Eye (tissue), 1 donor: ENCODE data around the gene SPON1.
"Not testable (repeated sequence)": the region's sequence is repeated elsewhere in the genome, so short reads cannot be mapped to it uniquely, and the experiment has no call there.

ENCODE experiments used
- DNase-seq: peaks from one replicate; pipeline ENCODE4 v3.0.0-alpha.2; 2015

The SPON1 gene

DNA sequence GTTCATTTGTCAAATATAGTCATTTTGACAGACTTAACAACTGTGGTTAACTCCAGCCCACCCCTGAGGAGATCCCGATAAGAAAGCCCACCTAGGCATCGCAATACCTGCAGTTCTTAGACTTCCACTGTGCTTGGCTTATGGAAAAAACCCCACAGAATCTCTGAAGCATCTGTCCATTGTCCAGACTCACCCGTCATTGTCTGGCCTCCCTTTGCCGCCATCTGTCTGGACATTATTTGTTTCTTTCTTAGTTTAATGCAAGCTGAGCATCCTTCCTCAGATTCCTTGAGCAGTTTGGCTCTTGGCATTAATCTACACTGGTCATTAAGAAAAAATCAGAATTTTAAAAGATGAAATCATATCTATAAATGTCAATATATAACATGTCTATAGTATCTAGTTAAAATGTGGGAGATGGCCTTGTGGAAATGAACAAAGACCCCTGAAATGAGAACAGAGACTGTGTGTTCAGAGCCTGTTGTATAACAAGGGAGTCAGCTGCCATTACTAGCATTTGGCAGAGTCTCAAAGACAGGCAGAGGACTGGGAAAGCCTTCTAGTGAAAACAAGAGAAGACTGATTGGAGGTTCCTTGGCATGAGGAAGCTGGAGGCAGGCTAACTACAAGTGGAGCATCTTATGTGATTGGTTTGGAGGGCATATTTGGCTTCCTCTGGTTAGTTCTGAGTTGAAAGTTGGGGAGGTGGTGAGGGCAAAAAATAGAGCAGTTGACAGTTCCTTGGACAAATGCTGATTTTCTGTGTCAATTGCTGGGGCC is 80.4 kb downstream of the SPON1 start:
- no peak for DNase-seq

DNA sequence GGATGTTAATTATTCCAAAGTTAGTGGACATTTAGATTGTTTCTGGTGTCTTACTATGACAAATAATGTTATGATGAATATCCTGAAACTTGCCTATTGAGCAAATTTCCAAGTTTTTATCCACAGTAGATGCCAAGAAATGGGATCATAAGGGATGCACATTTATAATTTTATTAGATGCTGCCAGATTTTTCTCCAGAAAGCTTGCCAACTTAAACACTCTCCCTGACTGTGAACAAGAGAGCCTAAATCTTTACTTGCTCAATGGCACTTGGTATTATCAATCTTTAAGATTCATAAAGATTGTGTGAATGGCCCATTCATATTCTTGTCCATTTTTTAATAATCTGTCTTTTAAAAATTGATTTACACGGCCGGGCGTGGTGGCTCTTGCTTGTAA is 82.4 kb downstream of the SPON1 start:
- no peak for DNase-seq

DNA sequence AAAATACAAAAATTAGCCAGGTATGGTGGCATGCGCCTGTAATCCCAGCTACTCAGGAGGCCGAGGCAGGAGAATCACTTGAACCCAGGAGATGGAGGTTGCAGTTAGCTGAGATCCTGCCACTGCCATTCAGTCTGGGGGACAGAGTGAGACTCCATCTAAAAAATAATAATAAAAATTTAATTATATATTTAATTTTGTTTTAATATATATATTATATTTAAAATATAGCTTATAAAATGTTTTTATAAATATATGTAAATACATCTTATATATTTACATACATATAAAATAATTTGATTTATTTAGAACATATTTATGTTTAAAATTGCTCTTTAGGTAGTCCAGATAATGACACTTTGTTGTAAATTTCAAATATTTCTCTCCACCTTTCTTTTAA is 82.9 kb downstream of the SPON1 start:
- DNase-seq, result no peak

DNA sequence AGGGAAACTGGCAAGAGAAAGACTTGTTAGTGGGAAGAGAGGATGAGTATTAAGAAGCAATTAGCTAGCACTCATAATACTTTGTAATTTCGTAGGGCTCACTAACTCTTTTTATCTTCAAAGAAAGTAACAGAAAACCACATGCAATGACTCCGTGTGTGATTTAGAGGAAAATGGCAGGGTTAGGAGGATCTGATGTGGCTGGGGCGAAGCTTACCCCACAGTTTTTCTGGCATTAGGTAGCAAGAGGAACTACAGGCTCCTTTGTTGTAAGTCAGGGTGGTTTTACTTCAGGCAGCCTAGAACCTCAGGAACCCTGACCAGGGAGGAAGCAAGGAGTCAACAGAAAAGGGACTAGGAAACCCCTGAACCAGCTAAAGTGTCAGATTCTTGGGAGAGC is 89.7 kb downstream of the SPON1 start:
- no peak for DNase-seq

DNA sequence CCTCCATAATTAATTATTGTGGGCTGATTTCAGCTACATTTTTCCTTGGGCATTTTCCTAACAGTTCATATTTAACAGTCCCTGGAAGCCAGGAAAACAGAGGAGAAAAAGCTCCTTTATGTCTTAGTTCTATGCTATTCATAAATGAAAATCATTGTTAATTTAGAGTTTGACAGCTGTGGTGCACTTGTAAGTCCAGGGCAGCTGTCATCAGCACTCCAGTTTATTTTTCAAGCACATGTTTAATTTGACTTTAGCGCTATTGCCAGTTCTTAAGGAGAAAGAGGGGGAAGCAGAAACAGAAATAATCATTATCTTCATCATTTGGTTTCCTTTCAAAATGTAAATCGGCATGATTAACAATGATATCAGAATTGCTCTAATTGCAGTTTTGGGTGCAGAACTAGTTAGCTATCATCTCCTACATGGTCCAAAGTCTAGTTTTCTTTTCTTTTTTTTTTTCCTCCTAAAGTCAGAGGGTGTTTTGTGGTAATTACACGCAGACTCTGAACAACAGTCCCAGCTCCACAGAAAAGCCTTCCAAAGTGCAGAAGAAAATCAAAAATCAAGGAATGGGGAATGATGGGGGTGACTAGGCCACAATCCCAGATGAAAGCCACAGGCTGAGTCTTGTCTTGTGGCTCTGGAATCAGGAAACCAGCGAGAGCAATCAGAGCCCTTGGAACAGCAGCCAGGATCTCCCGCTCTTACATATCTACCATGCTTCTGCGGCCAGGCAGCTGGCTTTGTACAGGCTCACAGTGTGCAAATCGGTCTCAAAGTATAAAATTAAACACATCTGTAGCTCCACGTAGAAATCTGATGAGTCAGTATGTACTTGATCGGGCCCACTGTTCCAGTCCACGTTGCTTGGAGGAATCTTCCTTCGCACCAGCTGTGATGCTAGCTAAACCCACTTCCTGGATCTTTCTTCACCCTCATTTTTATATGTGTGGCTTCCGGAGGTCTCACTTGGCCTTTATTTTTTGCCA is 91.9 kb downstream of the SPON1 start:
- peak; percentile 19 for DNase-seq

DNA sequence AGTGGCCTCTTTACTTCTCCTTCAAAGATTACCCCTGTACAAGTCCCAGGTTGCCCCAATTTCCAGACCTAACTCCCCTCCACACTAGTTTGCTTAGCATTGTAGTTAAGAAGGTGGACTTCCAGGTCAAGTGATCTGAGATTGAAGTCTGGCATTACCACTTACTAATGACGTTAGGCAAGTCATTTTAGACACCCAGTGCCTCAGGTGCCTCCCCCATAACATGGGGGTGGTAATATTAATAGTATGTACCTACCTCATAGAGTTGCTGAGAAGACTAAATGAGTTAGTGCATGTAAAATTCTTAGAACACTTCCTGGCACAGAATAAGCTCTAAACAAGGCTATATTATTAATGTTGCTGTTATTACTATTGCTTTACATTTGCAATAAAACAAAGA is 93.4 kb downstream of the SPON1 start:
- no peak for DNase-seq

DNA sequence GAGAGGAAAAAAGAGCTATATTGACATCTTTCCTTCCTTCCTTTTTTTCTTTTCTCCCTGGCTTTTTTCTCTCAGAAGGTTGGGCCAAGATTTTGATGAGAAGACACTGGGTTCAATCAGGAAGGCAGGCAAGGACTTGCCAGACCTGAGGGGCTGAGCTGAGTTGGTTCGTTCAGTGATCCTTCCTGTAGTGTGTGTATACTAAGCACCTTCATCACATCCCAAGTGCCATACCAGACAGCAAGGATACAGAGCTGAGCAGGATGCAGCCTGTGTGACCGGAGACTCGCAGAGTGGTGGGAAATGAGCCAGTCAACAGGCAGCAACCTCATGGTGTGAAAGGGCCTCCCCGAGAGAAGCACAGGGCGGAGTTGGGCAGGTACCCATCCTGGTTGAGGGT is 95.5 kb downstream of the SPON1 start:
- no peak for DNase-seq

DNA sequence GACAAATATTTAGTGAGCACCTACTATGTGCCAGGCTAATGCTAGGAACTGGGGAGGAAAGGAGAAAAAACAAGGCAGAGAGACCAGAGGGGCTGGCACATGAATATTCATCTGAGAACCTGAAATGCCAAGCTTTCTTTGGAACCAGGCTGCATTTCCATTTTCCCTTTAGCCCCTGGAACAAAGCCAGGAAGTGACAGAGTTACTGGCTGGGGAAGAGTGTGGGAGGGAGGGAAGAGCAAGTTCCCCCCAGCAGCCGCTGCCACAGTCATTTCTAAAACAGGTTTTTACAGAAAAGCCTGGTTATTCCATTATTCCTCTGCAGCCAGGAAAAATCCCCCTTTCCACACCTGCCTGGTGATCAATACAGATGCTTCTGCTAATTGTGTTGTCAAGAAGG is 97.0 kb downstream of the SPON1 start:
- DNase-seq, result no peak

DNA sequence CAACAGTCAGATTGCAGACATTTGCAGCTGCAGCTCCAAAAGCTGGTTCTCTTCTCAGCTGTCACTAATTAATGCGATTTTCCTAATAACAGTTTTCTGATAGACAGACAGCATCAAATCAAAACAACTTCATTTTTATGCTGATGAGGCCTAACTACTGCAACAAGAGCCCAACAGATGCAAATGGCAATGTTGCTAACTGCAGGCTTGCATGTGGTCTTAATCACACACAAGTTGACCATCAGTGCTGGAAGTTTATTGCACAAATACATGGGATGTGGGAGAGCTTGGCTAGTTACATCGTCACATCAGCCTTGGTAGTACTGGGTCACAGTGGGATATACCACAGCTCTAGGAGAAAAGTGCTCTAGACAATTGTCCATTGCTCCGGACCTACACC is 99.2 kb downstream of the SPON1 start:
- DNase-seq, result no peak

DNA sequence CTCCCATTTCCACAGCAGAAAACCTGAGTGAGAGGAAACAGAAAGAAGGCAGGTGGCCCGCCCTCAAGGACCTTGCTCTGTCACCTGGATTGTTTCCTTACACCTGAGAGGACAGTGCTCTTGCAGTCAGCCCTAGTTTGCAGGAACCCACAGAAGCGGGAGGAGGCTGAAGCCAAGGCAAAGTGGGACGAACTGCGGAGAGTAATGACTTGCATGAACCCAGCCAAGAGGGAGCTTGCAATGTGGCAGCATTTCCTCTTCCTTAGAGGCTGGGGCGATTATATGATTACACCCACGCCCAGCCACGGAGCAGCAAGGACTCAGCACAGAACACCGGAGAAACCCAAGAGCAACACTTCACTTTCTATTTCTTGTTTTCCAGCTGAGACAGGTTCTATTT is 102.6 kb downstream of the SPON1 start:
- DNase-seq, result no peak

DNA sequence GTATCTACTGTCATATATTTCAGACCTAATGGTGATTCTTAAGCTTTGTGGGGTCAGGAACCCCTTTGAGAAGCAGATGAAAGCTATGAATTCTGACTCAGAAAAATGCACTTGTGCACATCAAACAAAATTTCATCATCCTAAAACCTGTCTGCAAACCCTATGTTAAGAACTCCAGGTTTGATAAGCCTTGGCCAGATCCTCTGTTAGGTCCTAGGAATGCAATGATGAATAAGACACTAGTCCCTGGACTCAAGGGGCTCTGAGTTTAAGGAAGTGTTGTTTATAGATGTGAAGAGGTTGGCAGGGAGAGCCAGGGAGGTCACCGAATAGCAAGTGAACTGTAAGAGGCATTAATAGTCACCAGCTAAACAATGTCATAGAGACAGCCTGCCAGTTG is 103.2 kb downstream of the SPON1 start:
- DNase-seq, result no peak

DNA sequence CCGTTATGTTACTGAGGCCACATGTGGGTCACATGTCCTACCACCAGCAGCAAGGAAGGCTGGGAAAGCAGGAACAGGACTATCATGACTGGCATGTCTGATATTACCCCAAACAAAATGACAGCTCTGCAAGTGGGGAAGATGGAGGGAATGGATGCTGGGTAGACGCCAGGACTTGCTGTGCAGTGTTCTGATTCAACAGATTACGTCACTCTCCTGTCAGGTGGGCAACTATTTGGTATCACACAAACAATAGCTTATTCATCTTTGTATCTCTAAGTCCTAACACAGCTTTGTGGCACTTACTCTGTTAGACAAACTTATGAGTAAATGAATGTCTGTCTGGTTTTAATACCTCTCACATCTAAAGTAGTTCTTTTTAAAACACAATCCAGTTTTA is 105.2 kb downstream of the SPON1 start:
- DNase-seq, result no peak

DNA sequence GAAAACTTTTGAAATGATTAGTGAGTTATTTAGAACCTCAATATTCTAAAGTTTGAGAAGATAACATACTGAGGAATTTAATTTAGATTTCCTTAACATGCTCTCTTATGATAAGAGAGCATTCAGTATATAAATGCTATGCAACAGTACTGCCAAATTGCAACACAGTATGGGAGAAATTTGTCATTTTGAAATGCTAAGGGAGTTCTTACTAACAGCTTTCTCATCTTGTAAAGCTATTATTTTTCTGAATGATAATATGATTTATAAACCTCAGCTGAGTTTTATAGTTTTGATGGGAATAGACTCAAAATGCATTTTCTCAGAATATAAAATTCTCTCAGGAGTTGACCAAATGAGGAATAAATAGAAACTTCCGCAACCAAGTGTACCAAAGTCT is 108.4 kb downstream of the SPON1 start:
- DNase-seq, result no peak

DNA sequence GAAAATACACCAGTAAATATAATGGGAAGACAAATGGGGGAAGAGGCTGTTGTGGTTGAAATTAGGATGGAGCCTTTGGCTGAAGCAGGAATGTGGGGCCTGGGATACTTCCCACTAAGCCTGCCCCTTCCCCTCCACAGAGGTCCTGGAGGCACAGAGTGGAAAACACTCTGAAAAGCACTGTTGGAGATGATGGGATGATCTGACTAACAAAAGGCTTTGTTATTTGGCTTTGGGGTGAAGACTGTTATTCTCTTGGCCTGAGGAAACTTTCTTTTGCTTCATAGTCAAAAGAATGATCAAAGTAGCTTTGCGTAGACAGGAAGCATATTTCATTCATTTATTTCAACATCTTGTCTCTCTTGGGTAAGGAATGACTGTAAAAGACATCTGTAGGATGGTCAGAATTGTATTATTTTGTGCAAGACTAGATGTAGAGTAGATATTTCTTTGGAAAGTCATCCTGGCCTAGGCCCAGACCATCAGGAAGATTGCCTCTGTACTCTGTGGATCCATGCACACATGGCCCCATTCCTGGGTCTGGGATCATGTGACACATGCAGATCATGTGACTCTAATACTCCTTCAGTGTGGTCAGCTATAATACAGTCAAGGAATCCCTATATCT is 111.4 kb downstream of the SPON1 start:
- no peak for DNase-seq

DNA sequence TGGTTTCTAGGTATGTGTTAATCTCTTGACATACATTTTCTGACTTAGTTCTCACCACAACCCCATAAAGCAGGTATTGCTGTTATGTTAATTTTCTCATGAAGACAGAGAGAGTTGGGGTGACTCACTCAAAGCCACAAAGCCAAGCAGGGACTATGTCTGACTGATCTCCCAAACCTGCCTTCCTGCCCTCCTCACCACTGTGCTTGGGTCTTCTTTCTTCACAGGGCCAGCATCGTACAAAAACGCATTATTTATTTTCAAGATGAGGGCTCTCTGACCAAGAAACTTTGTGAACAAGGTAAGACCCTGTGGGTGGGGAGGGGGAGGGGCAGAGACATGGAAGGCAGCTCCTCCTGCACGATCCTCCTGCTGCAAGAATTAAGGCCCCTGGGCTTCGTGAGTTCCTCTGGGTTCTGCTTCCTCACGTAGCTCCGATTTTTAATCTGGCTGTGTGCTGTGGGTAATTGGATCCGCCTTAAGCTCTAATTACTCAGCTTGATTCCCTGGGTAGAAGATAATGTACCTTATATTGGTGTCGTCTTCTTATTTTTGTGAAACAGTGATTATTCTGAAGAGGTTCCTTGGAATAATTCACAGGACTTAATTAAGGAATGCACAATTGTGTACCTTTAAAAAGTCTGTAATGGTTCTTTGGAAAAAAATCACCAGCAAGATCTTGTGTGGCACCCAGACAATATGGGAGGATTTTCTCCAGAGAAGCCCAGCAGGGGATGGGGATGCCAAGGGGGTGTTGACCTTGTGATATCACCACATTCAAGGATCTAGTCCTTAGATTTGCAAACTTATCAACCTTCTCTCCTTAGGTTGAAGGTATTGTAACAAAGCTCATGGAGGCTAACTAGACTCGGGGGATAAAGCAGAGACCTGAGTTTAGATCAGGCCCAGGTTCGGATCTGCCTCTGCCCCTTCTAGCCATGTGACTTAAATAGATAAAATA is 112.9 kb downstream of the SPON1 start:
- DNase-seq, result no peak

DNA sequence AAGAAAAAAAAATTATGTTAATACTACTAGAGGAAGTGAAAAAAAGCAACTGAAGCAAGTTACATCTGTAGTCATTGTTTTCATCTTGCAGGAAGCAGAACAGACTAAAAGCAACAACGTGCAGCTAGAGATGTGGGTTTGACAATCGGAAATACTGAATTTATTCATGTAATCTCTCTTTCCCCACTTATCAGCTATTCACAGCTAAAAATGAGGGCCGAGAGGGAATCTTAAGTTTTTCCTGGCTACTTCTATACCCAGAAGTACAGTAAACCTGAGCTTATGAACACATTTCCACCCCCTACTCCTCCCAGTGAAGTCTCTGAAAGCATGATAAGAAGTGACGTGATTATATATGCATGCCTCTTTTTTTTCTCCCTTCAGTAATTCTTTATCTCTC is 116.5 kb downstream of the SPON1 start:
- DNase-seq, result no peak

DNA sequence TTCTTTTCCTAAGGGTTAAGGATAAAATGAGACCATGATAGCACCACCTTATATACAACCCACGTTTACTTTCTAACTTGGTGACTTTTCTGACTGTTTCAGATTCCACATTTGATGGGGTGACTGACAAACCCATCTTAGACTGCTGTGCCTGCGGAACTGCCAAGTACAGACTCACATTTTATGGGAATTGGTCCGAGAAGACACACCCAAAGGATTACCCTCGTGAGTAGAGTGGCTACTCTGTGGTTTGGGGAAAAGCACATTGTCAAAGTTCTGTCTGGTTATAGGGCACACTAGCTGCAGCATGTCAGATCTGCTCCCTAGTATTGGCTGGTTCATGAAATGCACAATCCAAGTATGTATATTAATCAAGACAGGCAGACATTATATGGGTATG is 117.3 kb downstream of the SPON1 start:
- no peak for DNase-seq

DNA sequence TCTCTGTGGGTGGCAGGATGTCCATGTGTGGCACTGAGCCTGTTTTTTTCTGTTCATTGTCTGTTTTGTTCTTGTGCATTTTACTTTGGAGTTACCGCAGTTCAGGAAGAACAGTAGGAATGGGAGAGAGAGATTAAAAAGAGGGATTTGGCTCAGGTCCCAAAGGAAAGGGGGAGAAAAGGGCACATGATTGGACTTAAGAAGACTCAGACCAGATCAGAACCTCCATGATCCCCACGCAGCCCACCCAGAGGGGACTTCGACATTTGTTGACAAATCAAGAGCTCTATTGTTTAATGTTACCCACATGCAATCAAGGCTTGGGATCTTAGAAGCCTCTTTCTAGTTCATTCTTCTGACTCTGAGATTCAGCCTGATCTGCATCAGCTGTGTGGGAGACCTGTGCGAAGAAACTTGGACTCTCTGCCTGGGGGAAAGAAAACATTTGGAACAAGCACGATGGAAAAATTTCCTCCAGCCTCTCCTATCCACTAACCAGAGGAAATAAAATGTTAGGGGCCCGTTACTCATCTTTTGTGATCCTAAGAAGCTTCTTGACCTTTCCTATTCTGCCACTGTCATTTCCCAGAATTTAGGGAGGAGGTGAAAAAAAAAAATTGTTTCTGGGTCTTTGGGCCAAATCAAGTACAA is 119.2 kb downstream of the SPON1 start:
- peak; percentile 31 for DNase-seq

DNA sequence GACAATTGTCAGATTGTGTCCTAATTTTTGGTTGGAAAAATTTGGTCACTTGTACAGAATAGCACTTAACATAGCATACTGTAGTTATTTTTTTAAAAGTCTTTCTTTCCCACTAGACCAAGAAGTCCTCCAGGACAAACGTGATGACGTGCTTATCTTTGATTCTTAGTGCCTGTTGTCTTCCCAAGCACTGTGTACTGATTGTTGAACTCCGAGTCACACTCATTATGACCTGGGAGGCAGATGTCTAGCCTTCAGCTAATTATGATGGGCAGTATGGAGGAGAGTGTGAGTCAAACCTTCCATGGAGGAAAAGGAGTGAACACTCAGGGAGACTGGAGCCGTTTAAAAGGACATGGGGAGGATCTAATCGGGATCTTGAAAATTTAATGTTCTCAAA is 119.8 kb downstream of the SPON1 start:
- no peak for DNase-seq

DNA sequence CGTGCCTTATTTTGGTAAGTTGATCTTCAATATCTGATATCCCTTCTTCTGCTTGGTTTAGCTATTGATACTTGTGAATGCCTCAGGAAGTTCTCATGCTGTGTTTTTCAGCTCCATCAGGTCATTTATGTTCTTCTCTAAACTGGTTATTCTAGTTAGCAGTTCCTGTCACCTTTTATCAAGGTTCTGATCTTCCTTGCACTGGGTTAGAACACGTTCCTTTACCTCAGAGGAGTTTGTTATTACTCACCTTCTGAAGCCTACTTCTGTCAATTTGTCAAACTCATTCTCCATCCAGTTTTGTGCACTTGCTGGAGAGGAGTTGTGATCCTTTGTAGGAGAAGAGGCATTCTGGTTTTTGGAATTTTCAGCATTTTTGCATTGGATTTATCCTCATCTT is 126.3 kb downstream of the SPON1 start:
- DNase-seq, result not testable (repeated sequence)

DNA sequence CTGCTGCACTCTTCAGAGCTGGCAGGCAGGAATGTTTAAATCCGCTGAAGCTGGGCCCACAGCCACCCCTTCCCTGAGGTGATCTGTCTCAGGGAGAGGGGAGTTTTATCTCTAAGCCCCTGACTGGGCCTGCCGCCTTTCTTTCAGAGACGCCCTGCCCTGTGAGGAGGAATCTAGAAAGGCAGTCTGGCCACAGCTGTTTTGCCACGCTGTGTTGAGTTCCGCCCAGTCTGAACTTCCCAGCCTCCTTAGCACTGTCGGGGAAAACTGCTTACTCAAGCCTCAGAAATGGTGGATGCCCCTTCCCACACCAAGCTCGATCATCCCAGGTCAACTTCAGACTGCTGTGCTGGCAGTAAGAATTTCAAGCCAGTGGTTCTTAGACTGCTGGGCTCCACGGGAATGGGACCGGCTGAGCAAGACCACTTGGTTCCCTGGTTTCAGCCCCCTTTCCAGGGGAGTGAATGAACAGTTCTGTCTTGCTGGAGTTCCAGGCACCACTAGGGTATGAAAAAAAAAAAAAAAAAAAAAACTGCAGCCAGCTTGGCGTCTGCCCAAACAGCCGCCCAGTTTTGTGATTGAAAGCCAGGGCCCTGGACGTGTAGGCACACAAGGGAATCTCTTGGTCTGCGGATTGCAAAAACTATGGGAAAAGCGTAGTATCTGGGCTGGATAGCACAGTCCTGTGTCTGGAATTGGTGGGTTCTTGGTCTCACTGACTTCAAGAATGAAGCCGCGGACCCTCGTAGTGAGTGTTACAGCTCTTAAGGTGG is 127.4 kb downstream of the SPON1 start:
- DNase-seq, result no peak
